Activated CD4-positive, alpha-beta T cell treated with anti-CD3 and anti-CD28 coated beads, Interleukin-2, amount 50 U/mL, for 4 hours (primary cell): ENCODE measurements around the gene ACVR2A.

Experiments used
- DNase-seq, 2 experiments: peaks; one replicate each; pipeline ENCODE4 v3.0.0-alpha.2; 2020

Gene ACVR2A

GRCh38 chr2:147855977-147856376 is 11.1 kb downstream of the ACVR2A start:
- no peak for DNase-seq

GRCh38 chr2:147860009-147860408 is 15.2 kb downstream of the ACVR2A start:
- no peak for DNase-seq

GRCh38 chr2:147862859-147863516 is 18.2 kb downstream of the ACVR2A start:
- no peak for DNase-seq

GRCh38 chr2:147863835-147864234 is 19.0 kb downstream of the ACVR2A start:
- no peak for DNase-seq

- DNase-seq, result no peak
Observed at GRCh38 chr2:147865560-147865959, 20.7 kb downstream of the ACVR2A start.

DNA sequence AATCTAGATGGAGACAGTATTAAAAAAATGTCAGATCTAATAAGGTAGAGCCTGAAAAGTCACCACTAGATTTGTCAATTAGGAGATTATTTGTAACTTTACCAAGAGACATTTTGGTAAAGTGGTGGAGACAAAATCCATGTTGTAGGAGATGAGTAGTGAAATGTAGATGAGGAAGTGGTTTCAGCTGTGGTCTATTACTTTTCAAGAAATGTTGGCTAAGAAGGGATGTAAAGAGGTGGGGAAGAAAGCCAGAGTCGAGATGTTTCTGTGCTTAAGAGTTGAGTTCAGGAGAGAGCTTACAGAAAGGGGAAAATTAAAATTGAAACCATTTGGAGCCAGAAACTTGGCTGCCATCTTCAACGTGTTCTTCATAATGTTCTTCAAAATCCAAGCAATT is 22.2 kb downstream of the ACVR2A start:
- no peak for DNase-seq

- DNase-seq, result no peak
Observed at GRCh38 chr2:147869934-147870333, 25.1 kb downstream of the ACVR2A start.

GRCh38 chr2:147872967-147873366 is 28.1 kb downstream of the ACVR2A start:
- no peak for DNase-seq

DNA sequence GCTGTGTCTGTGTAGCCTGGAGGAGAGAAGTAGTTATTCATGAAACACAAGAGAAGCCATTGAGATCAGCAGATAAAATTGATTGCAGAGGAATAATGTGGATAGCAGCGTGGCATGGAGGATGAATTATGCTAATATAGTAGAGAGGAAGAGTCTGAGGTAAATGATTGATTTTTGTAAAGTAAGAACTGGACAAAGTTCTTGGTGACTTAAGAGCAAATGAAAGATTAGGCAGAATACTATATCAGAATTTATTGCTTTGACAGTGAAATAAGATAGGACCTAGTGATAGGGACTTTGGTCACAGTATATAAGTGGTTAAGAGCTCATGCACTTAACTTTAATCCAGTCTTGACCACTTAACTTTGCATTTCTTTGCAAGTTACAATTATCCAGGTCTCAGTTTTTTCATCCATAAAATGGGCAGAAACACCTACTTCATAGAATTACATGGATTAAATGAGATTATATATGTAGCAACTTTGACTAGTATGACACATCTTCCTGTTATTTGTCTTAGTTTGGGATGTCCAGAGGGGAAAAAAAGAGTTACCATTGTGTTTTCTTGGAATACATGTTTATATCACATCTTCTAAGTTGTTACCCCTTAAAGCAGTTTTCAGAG is 29.1 kb downstream of the ACVR2A start:
- DNase-seq, result no peak

- no peak for DNase-seq
Observed at GRCh38 chr2:147879846-147880245, 35.0 kb downstream of the ACVR2A start.

DNA sequence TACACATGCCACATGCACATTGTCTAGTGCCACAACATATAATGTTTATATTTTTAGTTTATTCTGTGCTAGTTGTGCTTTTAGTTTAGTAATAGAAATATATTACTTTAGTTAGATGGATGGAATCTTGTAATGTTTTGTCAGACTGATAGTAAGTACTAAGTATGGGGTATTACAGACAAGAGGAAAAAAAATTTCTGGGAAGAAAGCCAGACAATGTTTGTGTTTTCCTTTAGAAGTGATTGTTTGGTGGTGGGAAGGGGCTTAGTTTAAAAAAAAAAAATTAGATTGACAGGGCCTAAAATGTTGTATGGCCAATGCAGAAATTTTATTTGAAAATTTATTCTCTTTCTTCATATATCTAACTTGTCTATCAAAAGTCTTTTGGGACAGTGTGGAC is 37.8 kb downstream of the ACVR2A start:
- DNase-seq, result no peak

- DNase-seq, result no peak
Observed at GRCh38 chr2:147884830-147885229, 40.0 kb downstream of the ACVR2A start.

DNA sequence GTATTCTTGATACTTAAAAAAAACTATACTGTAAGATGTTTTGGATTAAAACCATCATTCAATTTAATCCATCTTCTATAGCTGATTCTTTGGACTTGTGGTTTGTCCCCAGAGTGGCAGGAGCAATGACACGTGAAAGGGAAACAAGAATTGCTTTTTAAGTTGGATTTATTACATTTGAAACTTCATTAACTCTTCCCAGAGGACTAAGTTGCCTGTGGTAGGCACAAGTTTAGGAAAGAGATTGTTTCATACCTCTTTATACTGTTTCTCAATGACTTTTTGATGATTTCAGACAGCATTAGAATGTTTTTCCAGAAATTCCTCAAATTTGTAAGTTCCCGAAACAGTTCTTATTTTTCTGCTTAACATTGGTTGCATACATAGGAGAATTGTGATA is 41.3 kb downstream of the ACVR2A start:
- DNase-seq, result no peak

DNA sequence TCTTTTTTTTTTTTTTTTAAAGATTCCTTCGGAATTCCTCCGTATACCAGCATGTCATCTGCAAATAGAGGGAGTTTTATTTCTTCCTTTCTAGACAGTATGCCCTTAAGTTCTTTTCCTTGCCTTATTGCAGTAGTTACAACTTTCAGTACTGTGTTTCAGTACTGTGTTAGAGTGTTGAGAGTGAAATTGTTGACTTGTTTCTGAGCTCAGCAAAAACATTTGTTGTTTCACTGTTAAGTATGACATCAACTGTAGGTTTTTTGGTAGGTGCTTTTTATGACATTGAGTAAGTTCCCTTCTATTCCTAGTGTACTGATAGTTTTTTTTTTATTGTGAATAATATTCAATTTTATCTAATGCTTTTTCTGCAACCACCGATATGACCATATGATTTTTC is 43.9 kb downstream of the ACVR2A start:
- no peak for DNase-seq

DNA sequence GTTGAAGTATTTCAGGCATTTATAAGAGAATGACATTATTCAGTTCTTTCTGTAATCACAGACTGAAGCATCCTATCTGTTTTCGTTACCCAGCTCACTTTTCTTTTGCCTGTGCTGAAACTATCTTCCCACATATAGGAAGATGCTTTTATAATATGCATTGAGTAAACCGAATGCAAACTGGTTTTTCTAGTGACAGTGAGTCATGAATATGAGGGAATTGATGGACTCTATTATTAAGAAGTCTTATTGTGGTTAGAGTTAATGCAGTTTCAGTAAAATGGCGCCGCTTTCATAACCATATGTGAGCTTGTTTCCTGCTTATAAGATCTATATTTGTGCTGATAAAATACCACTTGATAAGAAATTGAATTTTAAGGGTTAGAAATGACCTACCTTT is 59.2 kb downstream of the ACVR2A start:
- no peak for DNase-seq

DNA sequence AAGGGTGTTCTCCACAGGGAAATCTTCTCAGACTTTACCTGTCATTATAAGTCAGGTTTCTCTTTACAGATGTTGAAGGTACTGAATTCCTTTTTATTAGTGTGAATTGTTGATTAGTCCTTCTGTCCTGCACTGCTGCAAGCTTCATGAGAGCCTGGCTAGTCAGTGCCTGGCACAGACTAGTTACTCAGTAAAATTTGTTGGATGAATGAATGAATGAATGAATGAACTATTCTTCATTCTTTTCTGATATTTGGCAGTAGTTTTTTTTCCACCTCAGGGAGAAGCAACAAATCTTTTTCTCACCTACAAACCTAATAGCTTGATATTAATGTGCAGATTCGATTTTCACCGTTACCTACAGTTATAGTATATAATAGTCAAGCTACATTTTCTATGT is 64.3 kb downstream of the ACVR2A start:
- no peak for DNase-seq

DNA sequence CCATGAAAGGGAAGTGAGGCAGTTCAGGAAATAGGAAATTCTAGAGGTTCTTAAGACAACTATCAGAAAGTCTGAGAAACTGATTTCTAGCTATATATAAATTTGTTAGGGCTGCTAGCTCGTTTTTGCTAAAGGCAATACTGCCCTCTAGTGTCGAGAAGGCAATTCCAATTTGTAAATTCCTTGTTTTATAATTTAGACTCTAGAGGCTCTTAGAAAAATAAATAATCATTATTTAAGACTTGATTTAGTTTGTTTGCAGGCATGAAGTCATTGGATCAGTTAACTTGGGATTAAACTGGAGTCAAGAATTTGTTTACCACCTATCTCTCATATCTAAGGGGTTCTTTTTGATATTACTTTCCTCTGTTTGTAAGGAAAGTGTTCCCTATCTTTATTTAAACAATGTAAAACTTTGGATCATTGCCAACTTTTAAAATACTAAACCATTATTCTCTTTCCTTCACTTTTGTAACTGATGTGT is 66.2 kb downstream of the ACVR2A start:
- DNase-seq, result peak; percentile 3 to 5

DNA sequence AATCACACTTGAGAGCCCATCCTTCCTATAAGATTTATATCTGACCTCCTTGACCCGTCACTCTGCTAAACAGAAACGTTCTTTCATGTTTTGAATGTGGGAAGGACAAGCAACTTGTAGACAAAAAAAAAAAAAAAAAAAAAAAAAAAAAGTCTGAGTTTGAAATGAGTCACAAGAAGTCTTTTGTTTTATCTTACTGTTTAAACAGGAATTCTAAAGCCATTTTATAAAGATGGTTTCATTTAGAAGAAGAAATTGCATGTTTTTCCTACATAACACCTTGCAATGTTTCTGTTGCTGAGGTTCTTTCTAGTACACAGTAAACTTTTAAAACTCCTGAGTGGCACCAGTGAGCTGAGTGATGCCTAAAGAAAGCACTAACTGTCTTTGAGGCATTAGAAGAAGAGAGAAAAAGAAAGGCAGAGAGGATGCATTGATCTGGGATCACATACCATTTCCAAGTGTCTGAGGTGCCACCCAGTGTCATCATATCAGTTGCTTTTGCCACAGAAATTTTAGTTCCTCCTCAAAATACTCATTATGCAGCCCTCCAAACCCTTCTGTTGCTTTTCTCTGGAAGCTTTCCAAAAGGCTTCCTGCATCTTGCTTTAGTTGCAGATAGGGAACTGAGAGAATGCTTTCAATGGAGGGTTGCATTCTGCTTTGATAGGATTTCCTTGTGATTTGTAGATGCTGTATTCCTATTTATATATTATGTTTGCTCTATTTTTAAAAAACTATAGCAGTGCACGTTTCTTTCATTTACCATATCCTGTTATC is 69.1 kb downstream of the ACVR2A start:
- no peak for DNase-seq

GRCh38 chr2:147916067-147916466 is 71.2 kb downstream of the ACVR2A start:
- no peak for DNase-seq

DNA sequence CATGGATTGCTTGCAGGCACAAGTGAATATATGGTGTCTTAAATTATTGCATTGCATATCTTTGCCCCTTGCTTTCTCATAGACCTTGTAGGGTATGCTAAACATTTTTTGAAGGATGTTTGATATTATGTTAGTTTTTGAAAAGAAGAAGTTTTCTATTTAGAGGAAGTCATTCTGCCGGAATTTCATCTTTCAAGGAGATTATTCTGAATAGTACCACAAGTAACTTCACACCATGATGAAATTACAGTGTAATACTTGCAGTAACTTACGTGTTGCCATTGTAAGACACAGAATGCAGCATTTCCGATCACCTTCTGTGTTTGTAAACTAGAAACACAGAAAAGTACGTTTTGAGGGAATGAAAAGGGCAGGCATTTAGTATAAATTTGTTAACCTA is 71.9 kb downstream of the ACVR2A start:
- DNase-seq, result no peak

DNA sequence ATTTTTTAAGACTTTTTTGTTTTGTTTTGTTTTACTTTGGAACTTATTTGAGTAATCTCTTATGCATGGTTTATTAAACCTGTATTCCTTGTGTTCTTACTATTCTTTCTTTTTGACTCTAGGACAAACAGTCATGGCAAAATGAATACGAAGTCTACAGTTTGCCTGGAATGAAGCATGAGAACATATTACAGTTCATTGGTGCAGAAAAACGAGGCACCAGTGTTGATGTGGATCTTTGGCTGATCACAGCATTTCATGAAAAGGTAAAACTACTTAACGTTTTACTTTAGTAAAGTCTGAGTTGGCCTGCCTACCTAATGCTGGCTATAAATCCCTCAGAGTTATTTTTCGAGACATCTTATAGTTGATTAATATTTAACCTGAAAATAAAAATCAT is 72.3 kb downstream of the ACVR2A start:
- DNase-seq, result no peak

DNA sequence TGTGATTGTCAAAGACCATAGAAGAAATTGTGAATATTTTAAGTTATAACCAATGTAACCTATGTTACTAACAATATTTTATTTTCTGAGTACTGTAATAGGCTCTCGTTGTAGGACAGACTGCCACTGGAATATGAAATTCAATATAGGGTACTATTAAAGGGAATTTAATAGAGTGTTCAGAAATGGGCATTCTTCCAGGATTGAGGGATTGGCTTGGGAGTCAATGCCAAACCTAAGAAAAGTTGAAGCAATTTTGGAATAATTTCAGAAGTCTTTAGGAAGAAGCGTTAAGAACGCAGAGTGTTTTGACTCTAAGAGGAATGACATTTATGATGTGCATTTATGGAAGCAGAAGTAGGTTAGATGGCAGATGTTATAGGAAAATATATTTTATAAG is 79.0 kb downstream of the ACVR2A start:
- DNase-seq, result no peak

GRCh38 chr2:147924647-147925046 is 79.8 kb downstream of the ACVR2A start:
- no peak for DNase-seq

GRCh38 chr2:147925886-147926285 is 81.1 kb downstream of the ACVR2A start:
- DNase-seq, result no peak
